ENCODE results near the gene RGMB.

The RGMB gene

GRCh38 chr5:98843481-98843880 is 70.0 kb downstream of the RGMB start:
- H3K27ac ChIP-seq: no peak overlapping the region
- TF ChIP-seq CTCF (IDR thresholded peaks at IDR 0.05): no peak
- no peak for TF ChIP-seq ZFX (IDR thresholded peaks at IDR 0.05; ENCODE audit: borderline replicate concordance)

GRCh38 chr5:98844865-98845264 is 71.4 kb downstream of the RGMB start:
- TF ChIP-seq CTCF (IDR thresholded peaks at IDR 0.05) (no peak), ZFX (IDR thresholded peaks at IDR 0.05; ENCODE audit: borderline replicate concordance) (no peak)
- H3K27ac ChIP-seq: no peak overlapping the region

- H3K27ac ChIP-seq: no peak overlapping the region
- TF ChIP-seq CTCF (IDR thresholded peaks at IDR 0.05) (no peak), ZFX (IDR thresholded peaks at IDR 0.05; ENCODE audit: borderline replicate concordance) (no peak)
Measured at GRCh38 chr5:98845878-98846277, 72.4 kb downstream of the RGMB start.
